HG03196 (cell line): ENCODE data around the gene MYB.
"Not testable (repeated sequence)": the region's sequence is repeated elsewhere in the genome, so short reads cannot be mapped to it uniquely, and the experiment has no call there.

Experiments used
- ATAC-seq: cut with Tn5 transposase; IDR thresholded peaks from one replicate; pipeline ENCODE4 v1.9.1; 2021; ENCODE audit not compliant: unreplicated experiment

MYB gene

GRCh38 chr6:135180542-135181332, at the start of gene MYB:
Gene MYB, plus strand, starts transcription at chr6:135181308. Its CDS starts 206 bp downstream, at chr6:135181514.
- ATAC-seq: peak; percentile 31

- no peak for ATAC-seq
Observed at GRCh38 chr6:135132776-135133175, 48.3 kb upstream of the MYB start.

- ATAC-seq: no peak
Observed at GRCh38 chr6:135135835-135136234, 45.3 kb upstream of the MYB start.

- no peak for ATAC-seq
Observed at GRCh38 chr6:135137826-135138225, 43.3 kb upstream of the MYB start.

- no peak for ATAC-seq
Observed at GRCh38 chr6:135141182-135141581, 39.9 kb upstream of the MYB start.

GRCh38 chr6:135141728-135142127, 39.4 kb upstream of the MYB start:
- ATAC-seq: no peak

- not testable (repeated sequence) for ATAC-seq
Observed at GRCh38 chr6:135142232-135142631, 38.9 kb upstream of the MYB start.

- no peak for ATAC-seq
Observed at GRCh38 chr6:135144673-135145062, 36.4 kb upstream of the MYB start.

GRCh38 chr6:135145063-135145800, 35.9 kb upstream of the MYB start:
- no peak for ATAC-seq

- no peak for ATAC-seq
Observed at GRCh38 chr6:135146162-135146934, 34.8 kb upstream of the MYB start.

GRCh38 chr6:135147637-135148592, 33.2 kb upstream of the MYB start:
- ATAC-seq: no peak

GRCh38 chr6:135148889-135149288, 32.2 kb upstream of the MYB start:
- no peak for ATAC-seq

GRCh38 chr6:135149376-135149775, 31.7 kb upstream of the MYB start:
- no peak for ATAC-seq

- ATAC-seq: not testable (repeated sequence)
Observed at GRCh38 chr6:135150481-135150880, 30.6 kb upstream of the MYB start.

- not testable (repeated sequence) for ATAC-seq
Observed at GRCh38 chr6:135154125-135154524, 27.0 kb upstream of the MYB start.

GRCh38 chr6:135158397-135158796, 22.7 kb upstream of the MYB start:
- ATAC-seq: no peak

- ATAC-seq: peak; percentile 47
Observed at GRCh38 chr6:135159531-135159930, 21.6 kb upstream of the MYB start.

GRCh38 chr6:135161411-135162395, 19.4 kb upstream of the MYB start:
- ATAC-seq: no peak
